ENCODE measurements around the gene FSTL1.

GRCh38 chr3:120445654-120446053 is 5.1 kb downstream of the FSTL1 start:
- TF ChIP-seq CTCF (IDR thresholded peaks at IDR 0.05) (no peak), POLR2A (IDR thresholded peaks at IDR 0.05; ENCODE audit: low read depth) (no peak)
